T-helper 17 cell (primary cell): ENCODE results near the gene PPP5C. TPM values are rescaled to one million over a fixed set of nuclear protein-coding genes. Genes with fewer than 3 reads are reported as not detected.

ENCODE experiments used
- ATAC-seq: fragments of 150-1000 bp; cut with Tn5 transposase; 2 replicates; pipeline ENCODE4 v1.10.0; 2021; ENCODE audit warnings: mild to moderate bottlenecking, moderate library complexity
- DNase-seq, 3 donors: peaks; one replicate each; pipeline versions ENCODE4 v3.0.0 to v3.0.0-alpha.2; 2020 to 2021
- H3K9me3 ChIP-seq: one replicate; pipeline ENCODE4 v1.7.0; 2013; ENCODE audit warnings: low read length, mild to moderate bottlenecking; ENCODE audit not compliant: control insufficient read depth, poor library complexity, severe bottlenecking
- H3K27ac Mint-ChIP-seq: one replicate; pipeline ENCODE4 v1.8.0; 2022; ENCODE audit warnings: mild to moderate bottlenecking, moderate library complexity, mixed read lengths
- H3K27me3 Mint-ChIP-seq: one replicate; pipeline ENCODE4 v1.8.0; 2022; ENCODE audit warnings: mixed read lengths
- H3K36me3 Mint-ChIP-seq: one replicate; pipeline ENCODE4 v1.8.0; 2022; ENCODE audit warnings: low read depth, mixed read lengths
- H3K4me1 Mint-ChIP-seq: one replicate; pipeline ENCODE4 v1.8.0; 2022; ENCODE audit warnings: mild to moderate bottlenecking, mixed read lengths
- H3K4me3 Mint-ChIP-seq: one replicate; pipeline ENCODE4 v1.8.0; 2022; ENCODE audit warnings: mild to moderate bottlenecking, moderate library complexity, mixed read lengths
- total RNA-seq, 4 donors: library from RNA in 2 of 4; stranded (reverse) in 2 of 4; gene quantifications; one replicate each; pipeline ENCODE4 v1.2.3 and lab custom pipeline; 2022 to 2026

The PPP5C gene
- total RNA-seq, 2 donors from 2014 or later, result 34.8 to 42.8 TPM

DNA sequence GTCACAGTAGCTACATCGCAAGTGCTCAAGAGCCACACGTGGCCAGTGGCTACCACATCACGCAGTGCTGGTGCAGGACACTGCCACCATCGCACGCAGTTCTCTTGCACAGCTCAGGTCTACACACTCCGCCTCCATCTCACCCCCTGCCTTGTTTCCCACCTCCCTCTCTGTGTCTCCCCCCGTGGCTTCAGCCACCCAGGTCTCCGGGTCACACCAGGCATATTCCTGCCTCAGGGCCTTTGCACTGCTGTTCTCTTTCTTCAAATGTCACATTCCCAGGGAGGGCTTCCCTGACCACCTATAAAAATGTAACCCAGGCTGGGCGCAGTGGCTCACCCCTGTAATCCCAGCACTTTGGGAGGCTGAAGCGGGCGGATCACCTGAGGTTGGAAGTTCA, 55.8 kb downstream of the PPP5C start:
- ATAC-seq, result no peak
- H3K4me3 Mint-ChIP-seq, result no peak overlapping the region

DNA sequence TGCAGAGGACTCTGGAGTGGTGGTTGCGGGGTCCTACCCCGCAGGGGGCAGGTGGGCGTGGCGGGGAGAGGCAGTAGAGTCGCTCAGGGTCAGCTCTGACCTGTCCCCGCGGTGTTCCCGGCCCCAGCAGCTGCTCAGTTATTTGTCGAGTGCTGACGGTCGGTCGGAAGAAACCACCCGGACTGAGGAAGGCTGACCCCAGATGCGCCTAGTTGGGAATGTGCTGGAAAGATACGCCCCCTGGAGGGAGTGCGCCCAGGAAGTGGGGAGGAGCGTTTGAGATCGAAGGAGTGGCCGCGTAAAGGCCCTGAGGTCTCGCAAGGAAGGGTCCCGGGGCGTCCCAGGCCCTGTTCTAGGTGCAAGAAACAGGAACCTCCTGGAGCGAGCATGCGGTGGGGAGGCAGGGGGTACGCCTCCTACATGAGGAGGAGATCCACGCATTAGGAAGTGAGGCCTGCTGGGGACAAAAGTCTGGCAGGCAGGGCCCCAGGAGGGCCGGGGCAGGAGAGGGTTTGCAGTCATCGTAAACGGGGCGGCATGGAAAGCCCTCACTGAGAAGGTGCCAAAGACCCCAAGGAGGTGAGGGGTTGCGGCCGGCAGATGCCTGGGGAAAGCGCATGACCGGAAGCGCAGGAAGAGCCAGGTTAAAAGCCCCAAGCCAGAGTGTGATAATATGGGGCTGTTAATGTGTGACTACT, 57.3 kb downstream of the PPP5C start:
- Mint-ChIP-seq H3K27me3 (peaks cover 60% of the 10 kb centered on the region), H3K36me3 (peaks cover 15% of the 10 kb centered on the region), H3K4me3 (peak overlapping the region; percentile 82), H3K27ac (no peak overlapping the region), H3K4me1 (peaks cover 22% of the 10 kb centered on the region)
- H3K9me3 ChIP-seq, result no peaks in the 10 kb centered on the region
- DNase-seq, result no peak
- ATAC-seq, result no peak

More for the DNA sequence above, 55.8 kb downstream of the PPP5C start:
- H3K9me3 ChIP-seq, result no peaks in the 10 kb centered on the region
- H3K27me3 Mint-ChIP-seq, result peaks cover 48% of the 10 kb centered on the region
- DNase-seq, result no peak
- peaks cover 11% of the 10 kb centered on the region for H3K4me1 Mint-ChIP-seq
- H3K27ac Mint-ChIP-seq, result no peak overlapping the region
- H3K36me3 Mint-ChIP-seq, result peaks cover 7% of the 10 kb centered on the region

DNA sequence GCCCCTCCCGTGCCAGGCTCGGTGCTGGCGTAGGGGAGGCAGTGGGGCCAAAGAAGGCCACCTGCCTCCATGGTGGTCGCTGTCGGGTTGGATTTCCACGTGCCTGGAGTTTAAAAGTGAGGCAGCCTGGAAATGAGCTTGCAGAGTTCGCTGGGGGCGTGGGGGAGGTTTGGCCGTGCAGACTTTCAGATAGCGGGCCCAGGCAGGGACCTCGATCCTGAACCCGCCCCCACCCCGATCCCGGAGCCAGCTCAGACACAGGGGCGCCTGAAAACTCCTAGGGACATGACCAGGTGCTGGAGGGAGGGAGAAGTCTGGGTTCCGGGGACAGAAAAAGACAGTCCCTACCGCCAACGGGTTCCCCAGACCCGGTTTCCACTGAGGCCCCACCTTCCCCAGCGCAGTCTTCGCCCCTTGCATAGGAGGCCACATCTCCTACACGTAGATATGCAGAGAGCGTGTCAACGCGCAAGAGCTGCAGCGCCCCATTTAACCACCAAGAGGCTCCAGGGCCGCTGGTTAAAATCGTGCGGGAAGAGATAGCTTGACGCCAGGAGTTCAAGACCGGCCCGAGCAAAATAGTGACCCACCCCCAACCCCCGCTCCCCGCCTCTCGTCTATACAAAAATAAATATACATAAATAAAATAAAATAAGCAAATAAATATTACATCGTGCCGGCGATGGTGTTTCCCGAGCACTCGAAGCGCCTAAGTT, 58.0 kb downstream of the PPP5C start:
- H3K36me3 Mint-ChIP-seq, result peaks cover 15% of the 10 kb centered on the region
- DNase-seq (no peak), ATAC-seq (no peak)
- H3K9me3 ChIP-seq, result no peaks in the 10 kb centered on the region
- H3K27ac Mint-ChIP-seq, result no peak overlapping the region
- H3K27me3 Mint-ChIP-seq, result peaks cover 61% of the 10 kb centered on the region
- H3K4me3 Mint-ChIP-seq, result peak overlapping the region; percentile 82
- H3K4me1 Mint-ChIP-seq, result peaks cover 22% of the 10 kb centered on the region

DNA sequence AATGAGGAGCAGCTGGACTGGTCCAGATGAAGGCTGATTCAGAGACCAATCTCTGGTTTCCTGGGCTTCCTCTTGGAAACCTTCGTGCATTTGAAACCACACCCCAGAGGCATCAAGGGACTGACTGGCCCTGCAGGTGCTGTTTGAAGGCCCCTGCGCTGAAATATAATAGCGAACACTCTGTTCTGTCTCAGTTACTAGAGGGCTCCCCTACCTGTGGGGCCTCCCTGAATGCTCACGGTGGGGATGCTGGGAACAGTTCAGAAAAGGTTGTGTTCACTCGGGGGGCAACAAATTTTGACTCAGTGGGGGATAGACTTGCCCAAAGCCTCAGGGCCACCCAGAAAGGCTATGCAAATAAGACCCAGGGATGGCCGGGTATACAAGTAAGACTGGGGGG, 60.1 kb downstream of the PPP5C start:
- Mint-ChIP-seq H3K36me3 (peaks cover 11% of the 10 kb centered on the region), H3K4me1 (peaks cover 22% of the 10 kb centered on the region), H3K27ac (no peak overlapping the region), H3K4me3 (no peak overlapping the region), H3K27me3 (peaks cover 70% of the 10 kb centered on the region)
- no peaks in the 10 kb centered on the region for H3K9me3 ChIP-seq
- DNase-seq (no peak), ATAC-seq (no peak)

DNA sequence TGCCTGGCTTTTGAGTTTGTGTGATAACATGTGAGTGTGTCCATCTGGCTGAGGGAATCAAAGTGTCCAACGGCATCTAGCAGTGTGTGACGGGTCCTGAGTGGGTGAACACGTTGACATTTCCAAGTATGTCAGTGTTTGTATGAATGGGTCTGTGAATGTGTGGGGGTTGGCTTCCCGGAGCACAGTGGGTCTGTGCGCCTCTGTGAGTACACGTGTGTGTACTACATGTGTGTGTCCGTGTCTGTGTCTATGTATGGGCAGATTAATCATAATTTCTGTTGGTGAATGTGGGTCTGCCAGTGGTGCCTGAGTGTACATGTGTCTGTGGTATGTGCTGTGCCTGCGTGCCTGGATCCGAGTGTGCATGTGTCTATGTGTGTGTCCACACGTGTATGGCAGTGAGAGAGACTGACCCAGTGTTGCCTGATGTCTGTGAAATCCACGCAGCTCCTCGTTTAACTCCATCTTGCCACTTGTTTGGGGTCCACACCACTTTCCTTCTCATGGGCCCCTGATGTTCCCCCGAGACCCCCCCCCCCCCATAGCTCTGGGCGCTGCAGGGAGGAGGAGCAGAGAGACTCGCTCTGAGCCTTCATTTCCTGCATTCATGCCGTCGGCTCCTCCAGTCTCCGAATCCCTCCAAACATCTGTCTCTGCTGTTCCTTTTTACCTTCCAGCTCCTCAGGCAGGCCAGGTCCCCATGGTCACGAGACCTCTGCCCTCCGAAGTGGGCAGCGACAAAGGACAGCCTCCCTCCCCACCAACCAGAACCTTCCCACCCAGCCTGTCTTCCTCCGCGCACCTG, 61.2 kb downstream of the PPP5C start:
- no peaks in the 10 kb centered on the region for H3K9me3 ChIP-seq
- Mint-ChIP-seq H3K27me3 (peaks cover 81% of the 10 kb centered on the region), H3K4me1 (peaks cover 26% of the 10 kb centered on the region), H3K36me3 (peaks cover 11% of the 10 kb centered on the region), H3K4me3 (no peak overlapping the region), H3K27ac (no peak overlapping the region)
- ATAC-seq, result no peak
- DNase-seq, result no peak

DNA sequence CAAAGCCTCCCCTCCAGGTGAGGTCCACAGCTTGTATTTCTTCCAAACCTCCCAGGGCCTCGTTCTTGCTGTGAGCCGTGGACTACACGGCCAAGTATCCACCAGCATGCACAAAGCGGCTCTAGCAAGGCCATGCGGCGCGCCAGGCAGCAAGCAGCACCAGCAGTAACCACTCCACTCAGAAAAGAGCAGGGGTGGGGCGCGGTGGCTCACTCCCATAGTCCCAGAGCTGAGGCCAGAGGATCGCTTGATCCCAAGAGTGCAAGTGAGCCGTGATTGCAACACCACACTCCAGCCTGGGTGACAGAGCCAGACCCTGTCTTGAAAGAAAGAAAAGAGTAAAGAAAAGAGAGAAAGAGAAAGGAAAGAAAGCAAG, 61.8 kb downstream of the PPP5C start:
- ATAC-seq, result no peak
- Mint-ChIP-seq H3K4me3 (no peak overlapping the region), H3K27ac (no peak overlapping the region)

DNA sequence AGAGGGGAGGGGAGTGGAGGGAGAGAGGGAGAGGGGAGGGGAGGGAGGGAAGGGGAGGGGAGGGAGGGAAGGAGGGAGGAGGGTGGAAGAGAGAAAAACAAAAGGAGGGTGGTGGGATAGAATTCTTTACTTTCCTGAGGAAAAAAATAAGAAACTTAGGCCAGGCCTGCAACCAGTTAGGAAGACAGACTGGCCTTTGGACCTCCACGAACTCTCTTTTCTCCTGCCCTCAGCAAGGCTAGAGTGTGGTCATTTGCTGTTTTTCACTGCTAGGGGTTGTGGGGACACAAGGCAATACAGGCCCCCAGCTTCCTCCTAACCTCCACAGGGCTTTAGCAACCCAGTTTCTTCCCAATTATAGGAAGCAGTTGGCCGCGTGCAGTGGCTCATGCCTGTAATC, 62.3 kb downstream of the PPP5C start:
- ATAC-seq, result no peak

More for the DNA sequence above, 61.8 kb downstream of the PPP5C start:
- H3K36me3 Mint-ChIP-seq, result peaks cover 11% of the 10 kb centered on the region
- no peak for DNase-seq
- H3K27me3 Mint-ChIP-seq, result peaks cover 78% of the 10 kb centered on the region
- H3K9me3 ChIP-seq, result no peaks in the 10 kb centered on the region
- peaks cover 26% of the 10 kb centered on the region for H3K4me1 Mint-ChIP-seq

DNA sequence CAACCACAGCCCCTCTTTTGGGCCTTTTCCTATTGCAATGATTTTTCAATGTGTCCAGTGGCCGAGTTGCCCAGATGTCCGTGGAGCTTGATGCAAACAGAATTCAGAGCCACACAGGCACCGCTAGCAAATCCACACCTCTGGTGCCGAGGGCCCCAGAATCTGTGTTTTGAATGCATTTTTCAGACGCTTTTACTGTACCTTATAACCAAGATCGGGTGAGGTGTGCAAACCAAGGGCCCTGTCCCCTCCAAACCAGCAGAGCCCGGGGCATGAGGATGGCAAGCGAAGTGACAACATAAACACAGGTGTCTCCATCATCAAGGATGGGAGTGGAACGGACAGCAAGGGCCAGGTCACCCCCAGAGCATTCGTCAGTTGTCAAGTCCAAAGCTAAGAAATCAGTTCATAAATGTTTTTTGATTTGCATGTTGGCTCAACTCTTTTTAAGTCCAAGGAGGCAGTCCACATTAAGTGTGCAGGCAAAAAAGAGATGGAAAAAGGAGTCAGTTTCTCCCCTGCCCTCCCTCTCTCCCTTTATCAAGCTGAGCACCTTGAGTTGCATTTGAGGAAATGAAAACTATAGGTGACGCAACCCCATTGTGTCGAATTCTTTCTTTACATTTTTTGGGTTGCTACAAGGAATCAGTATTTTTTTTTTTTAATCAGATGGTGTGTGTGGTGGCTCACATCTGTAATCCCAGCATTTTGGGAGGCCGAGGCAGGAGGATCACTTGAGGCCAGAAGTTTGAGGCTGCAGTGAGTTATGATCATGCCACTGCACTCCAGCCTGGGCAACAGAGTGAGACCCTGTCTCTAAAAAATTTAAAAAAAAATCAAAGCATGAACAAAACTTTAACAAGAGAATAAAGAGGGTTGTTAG, 63.6 kb downstream of the PPP5C start:
- Mint-ChIP-seq H3K36me3 (peaks cover 8% of the 10 kb centered on the region), H3K27me3 (peaks cover 79% of the 10 kb centered on the region), H3K4me3 (no peak overlapping the region), H3K27ac (no peak overlapping the region), H3K4me1 (peaks cover 17% of the 10 kb centered on the region)
- no peak for ATAC-seq
- no peak for DNase-seq
- H3K9me3 ChIP-seq, result no peaks in the 10 kb centered on the region

More for the DNA sequence above, 62.3 kb downstream of the PPP5C start:
- Mint-ChIP-seq H3K27me3 (peaks cover 78% of the 10 kb centered on the region), H3K4me1 (peaks cover 22% of the 10 kb centered on the region), H3K27ac (no peak overlapping the region), H3K36me3 (peaks cover 9% of the 10 kb centered on the region), H3K4me3 (no peak overlapping the region)
- no peaks in the 10 kb centered on the region for H3K9me3 ChIP-seq
- no peak for DNase-seq

DNA sequence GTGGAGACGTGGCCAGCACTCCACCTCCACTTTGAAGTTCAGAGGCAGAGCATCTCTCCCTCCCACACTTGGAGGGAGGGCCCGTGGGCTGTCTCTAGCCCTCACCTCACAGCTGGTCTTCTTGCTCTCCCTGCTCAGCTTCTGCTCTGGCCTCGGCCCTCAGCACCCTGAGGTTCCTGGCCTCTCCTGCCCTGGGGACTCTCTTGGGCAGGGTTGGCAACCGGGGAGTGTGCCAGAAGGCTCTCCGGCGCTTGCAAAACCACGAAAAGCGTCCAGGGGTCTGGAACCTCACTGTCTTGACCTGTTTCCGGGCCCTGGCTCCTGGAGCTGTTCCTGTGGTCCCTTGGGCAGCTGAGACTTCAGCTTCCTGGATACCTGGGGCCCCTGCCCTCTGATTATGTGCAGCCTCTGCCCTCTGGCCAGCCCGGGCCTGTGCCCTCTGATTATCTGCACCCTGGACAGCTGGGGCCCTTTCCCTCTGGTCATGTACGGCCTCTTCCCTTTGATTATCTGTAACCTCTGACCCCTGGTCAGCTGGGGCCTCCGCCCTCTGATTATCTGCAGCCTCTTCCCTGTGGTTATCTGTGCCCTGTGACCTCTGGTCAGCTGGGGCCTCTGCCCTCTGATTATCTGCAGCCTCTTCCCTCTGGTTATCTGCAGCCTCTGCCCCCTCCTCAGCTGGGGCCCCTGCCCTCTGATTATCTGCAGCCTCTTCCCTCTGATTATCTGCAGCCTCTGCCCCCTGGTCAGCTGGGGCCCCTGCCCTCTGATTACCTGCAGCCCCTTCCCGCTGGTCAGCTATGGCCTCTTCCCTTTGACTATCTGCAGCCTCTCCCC, 64.4 kb downstream of the PPP5C start:
- peaks cover 79% of the 10 kb centered on the region for H3K27me3 Mint-ChIP-seq
- H3K27ac Mint-ChIP-seq, result no peak overlapping the region
- H3K4me3 Mint-ChIP-seq, result no peak overlapping the region
- ATAC-seq (no peak), DNase-seq (no peak)
- no peaks in the 10 kb centered on the region for H3K9me3 ChIP-seq
- peaks cover 8% of the 10 kb centered on the region for H3K36me3 Mint-ChIP-seq
- H3K4me1 Mint-ChIP-seq, result peaks cover 20% of the 10 kb centered on the region

DNA sequence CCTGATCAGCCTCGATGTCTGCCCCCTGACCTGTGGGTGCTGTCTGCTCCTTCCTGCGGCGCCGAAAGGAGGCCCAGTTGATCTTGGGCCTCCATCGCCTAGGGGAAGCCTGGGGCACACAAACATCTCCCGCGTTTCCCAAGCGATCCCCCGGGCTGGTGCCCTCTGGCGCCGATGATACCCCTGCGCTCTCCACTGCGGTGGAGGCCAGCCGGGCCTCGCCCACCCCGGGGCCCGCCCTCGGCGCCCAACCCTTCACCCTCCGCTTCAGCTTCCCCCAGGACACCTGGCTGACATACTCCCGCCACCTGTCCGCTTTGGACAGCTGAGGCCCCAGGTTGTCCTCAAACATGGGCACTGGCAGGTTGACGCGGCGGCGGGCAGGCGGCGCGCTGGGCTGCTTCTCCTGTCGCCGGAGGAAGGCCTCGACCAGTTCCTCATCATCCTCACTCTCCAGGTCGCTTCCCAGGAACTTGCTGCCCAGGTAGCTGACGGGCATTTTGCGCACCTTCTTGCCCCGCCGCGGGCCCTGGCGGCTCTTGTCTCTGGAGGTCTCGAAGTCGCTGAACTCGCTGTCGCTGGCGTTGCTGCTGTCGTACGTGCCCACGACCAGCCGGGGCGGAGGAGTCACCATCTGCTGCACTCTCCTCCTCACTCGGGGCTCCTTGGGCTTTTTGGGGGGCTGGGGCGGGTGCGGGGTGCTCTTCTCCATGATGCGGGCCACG, 65.2 kb downstream of the PPP5C start:
- Mint-ChIP-seq H3K27ac (no peak overlapping the region), H3K4me3 (no peak overlapping the region), H3K4me1 (peaks cover 23% of the 10 kb centered on the region), H3K27me3 (peaks cover 77% of the 10 kb centered on the region), H3K36me3 (peaks cover 8% of the 10 kb centered on the region)
- DNase-seq (no peak), ATAC-seq (no peak)
- H3K9me3 ChIP-seq, result no peaks in the 10 kb centered on the region

DNA sequence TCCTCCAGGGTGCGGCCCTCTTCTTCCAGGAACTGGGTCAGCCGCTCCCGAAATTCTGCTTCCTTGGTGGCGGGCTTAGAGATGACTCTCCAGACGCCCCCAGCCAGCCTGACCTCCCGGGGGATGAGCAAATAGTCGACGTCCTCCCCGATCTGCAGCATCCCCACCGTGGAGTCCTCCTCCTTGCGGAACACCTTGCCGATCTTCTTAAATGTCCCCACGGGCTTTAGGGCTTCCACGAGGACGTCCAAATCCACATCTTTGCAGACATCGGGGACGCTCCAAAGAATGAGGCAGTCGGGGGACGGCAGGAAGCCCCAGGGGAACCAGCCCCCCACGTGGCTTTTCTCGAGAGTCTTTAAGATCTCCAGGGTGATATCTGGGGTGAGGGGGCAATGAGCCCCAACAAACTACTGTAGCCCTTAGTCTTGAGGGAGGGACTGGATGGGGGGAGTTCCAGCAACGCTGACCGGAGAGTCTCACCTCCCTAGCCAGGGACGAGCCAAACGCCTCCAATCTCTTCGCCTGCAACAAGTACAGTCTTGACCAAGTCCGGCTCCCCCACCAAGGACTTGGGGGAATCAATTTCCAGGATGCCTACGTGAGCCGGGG, 65.9 kb downstream of the PPP5C start:
- H3K27ac Mint-ChIP-seq, result no peak overlapping the region
- H3K4me3 Mint-ChIP-seq, result no peak overlapping the region

More for the DNA sequence above, 65.9 kb downstream of the PPP5C start:
- Mint-ChIP-seq H3K4me1 (peaks cover 22% of the 10 kb centered on the region), H3K36me3 (peaks cover 8% of the 10 kb centered on the region), H3K27me3 (peaks cover 70% of the 10 kb centered on the region)
- no peak for DNase-seq
- no peaks in the 10 kb centered on the region for H3K9me3 ChIP-seq
- ATAC-seq, result no peak
